ENCODE data around the gene KRTAP9-1.

- TF ChIP-seq, protein P1, sequence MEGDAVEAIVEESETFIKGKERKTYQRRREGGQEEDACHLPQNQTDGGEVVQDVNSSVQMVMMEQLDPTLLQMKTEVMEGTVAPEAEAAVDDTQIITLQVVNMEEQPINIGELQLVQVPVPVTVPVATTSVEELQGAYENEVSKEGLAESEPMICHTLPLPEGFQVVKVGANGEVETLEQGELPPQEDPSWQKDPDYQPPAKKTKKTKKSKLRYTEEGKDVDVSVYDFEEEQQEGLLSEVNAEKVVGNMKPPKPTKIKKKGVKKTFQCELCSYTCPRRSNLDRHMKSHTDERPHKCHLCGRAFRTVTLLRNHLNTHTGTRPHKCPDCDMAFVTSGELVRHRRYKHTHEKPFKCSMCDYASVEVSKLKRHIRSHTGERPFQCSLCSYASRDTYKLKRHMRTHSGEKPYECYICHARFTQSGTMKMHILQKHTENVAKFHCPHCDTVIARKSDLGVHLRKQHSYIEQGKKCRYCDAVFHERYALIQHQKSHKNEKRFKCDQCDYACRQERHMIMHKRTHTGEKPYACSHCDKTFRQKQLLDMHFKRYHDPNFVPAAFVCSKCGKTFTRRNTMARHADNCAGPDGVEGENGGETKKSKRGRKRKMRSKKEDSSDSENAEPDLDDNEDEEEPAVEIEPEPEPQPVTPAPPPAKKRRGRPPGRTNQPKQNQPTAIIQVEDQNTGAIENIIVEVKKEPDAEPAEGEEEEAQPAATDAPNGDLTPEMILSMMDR (IDR thresholded peaks at IDR 0.05) = no peak
- TF ChIP-seq POLR2A (IDR thresholded peaks at IDR 0.05) = no peak
Measured at GRCh38 chr17:41168121-41168520, 21.6 kb upstream of the KRTAP9-1 start, which contains the start of gene KRTAP4-3.
